HEK293T (cell line): ENCODE results near the gene METTL6.
"Not testable (repeated sequence)": the region's sequence is repeated elsewhere in the genome, so short reads cannot be mapped to it uniquely, and the experiment has no call there.

Experiments used
- CTCF ChIA-PET: fragments of 350-600 bp; formaldehyde crosslinking; extraction: SDS; loops from one replicate; lab custom pipeline; 2021; ENCODE audit warnings: antibody characterized with exemption, inconsistent platforms; lab: Yijun Ruan, JAX
- POLR2A ChIA-PET: fragments of 350-600 bp; formaldehyde crosslinking; extraction: SDS; loops from one replicate; lab custom pipeline; 2020; ENCODE audit warnings: antibody characterized with exemption, inconsistent platforms; lab: Yijun Ruan, JAX
- DNase-seq: peaks from one replicate; pipeline ENCODE4 v3.0.0; 2012; ENCODE audit warnings: mixed read lengths; ENCODE audit errors: extremely low spot score
- ARNT ChIP-seq: fragments of 450-650 bp; IDR thresholded peaks from 2 replicates; pipeline ENCODE4 v1.6.1; 2017; ENCODE audit warnings: mild to moderate bottlenecking
- BHLHE40 ChIP-seq: fragments of 450-650 bp; IDR thresholded peaks from 2 replicates; pipeline ENCODE4 v1.6.1; 2016; ENCODE audit warnings: mild to moderate bottlenecking, moderate library complexity, borderline replicate concordance
- CTBP1 ChIP-seq: fragments of 450-650 bp; IDR thresholded peaks from 2 replicates; pipeline ENCODE4 v1.6.1; 2016; ENCODE audit warnings: borderline replicate concordance
- ELF4 ChIP-seq: fragments of 450-650 bp; IDR thresholded peaks from 2 replicates; pipeline ENCODE4 v1.6.1; 2017; ENCODE audit warnings: antibody characterized with exemption
- FOXA1 ChIP-seq: fragments of 450-650 bp; IDR thresholded peaks from 2 replicates; pipeline ENCODE4 v1.6.1; 2016; ENCODE audit warnings: mild to moderate bottlenecking
- FOXK2 ChIP-seq: fragments of 450-650 bp; IDR thresholded peaks from 2 replicates; pipeline ENCODE4 v1.6.1; 2016; ENCODE audit warnings: mild to moderate bottlenecking
- FOXM1 ChIP-seq: fragments of 450-650 bp; IDR thresholded peaks from 2 replicates; pipeline ENCODE4 v1.6.1; 2017; ENCODE audit warnings: mild to moderate bottlenecking, borderline replicate concordance
- HDGF ChIP-seq: fragments of 450-650 bp; IDR thresholded peaks from 2 replicates; pipeline ENCODE4 v1.6.1; 2017; ENCODE audit warnings: antibody characterized with exemption, borderline replicate concordance
- L3MBTL2 ChIP-seq: fragments of 450-650 bp; conservative IDR thresholded peaks from 2 replicates; pipeline ENCODE4 v1.6.1; 2016; ENCODE audit warnings: mild to moderate bottlenecking
- LEF1 ChIP-seq: fragments of 450-650 bp; IDR thresholded peaks from 2 replicates; pipeline ENCODE4 v1.6.1; 2017; ENCODE audit warnings: mild to moderate bottlenecking, borderline replicate concordance
- NFRKB ChIP-seq: fragments of 450-650 bp; IDR thresholded peaks from 2 replicates; pipeline ENCODE4 v1.6.1; 2016; ENCODE audit warnings: mild to moderate bottlenecking, moderate library complexity
- PKNOX1 ChIP-seq: fragments of 450-650 bp; IDR thresholded peaks from 2 replicates; pipeline ENCODE4 v1.6.1; 2016
- SP1 ChIP-seq: fragments of 450-650 bp; IDR thresholded peaks from 2 replicates; pipeline ENCODE4 v1.6.1; 2017
- SUZ12 ChIP-seq: fragments of 450-650 bp; IDR thresholded peaks from 2 replicates; pipeline ENCODE4 v1.6.1; 2016; ENCODE audit warnings: mild to moderate bottlenecking
- TARDBP ChIP-seq: fragments of 450-650 bp; IDR thresholded peaks from 2 replicates; pipeline ENCODE4 v1.6.1; 2016
- ZNF384 ChIP-seq: fragments of 450-650 bp; IDR thresholded peaks from 2 replicates; pipeline ENCODE4 v1.6.1; 2016

The METTL6 gene

GRCh38 chr3:15403965-15404364 is 23.4 kb downstream of the METTL6 start:
- POLR2A ChIA-PET, result no interaction called here
- no peak for DNase-seq
- TF ChIP-seq SP1 (no peak), FOXM1 (no peak), FOXK2 (no peak), NFRKB (no peak), PKNOX1 (no peak), FOXA1 (no peak), ZNF384 (no peak), L3MBTL2 (no peak), CTBP1 (no peak), BHLHE40 (no peak), ELF4 (no peak), ARNT (no peak), SUZ12 (no peak), TARDBP (no peak), LEF1 (no peak)
- CTCF ChIA-PET, result no interaction called here

- POLR2A ChIA-PET, result no interaction called here
- no peak for TF ChIP-seq SUZ12
- TF ChIP-seq NFRKB, result no peak
- no peak for TF ChIP-seq FOXM1
- TF ChIP-seq ZNF384, result no peak
- CTCF ChIA-PET, result interaction anchor here (0.7 kb wide), 1 partner anchor 137 kb away, joined by 3 read pairs; no protein-coding TSS in a partner anchor
- no peak for DNase-seq
Observed at GRCh38 chr3:15403495-15403894, 23.8 kb downstream of the METTL6 start.

- no peak for DNase-seq
- ChIA-PET POLR2A (no interaction called here), CTCF (no interaction called here)
- TF ChIP-seq SUZ12, result no peak
- no peak for TF ChIP-seq SP1
- no peak for TF ChIP-seq CTBP1
- no peak for TF ChIP-seq L3MBTL2
- no peak for TF ChIP-seq ZNF384
- TF ChIP-seq ARNT, result no peak
- TF ChIP-seq PKNOX1, result no peak
- no peak for TF ChIP-seq BHLHE40
- no peak for TF ChIP-seq NFRKB
- TF ChIP-seq LEF1, result no peak
- TF ChIP-seq HDGF, result no peak
- TF ChIP-seq ELF4, result no peak
- TF ChIP-seq FOXM1, result no peak
- TF ChIP-seq FOXK2, result no peak
Observed at GRCh38 chr3:15401936-15402335, 25.4 kb downstream of the METTL6 start.

- DNase-seq, result no peak
- ChIA-PET POLR2A (no interaction called here), CTCF (no interaction called here)
- no peak for TF ChIP-seq NFRKB
- no peak for TF ChIP-seq SP1
- no peak for TF ChIP-seq ZNF384
- TF ChIP-seq ELF4, result no peak
- no peak for TF ChIP-seq PKNOX1
- no peak for TF ChIP-seq FOXA1
Observed at GRCh38 chr3:15399970-15400369, 27.4 kb downstream of the METTL6 start.

- POLR2A ChIA-PET, DNase-seq: not testable (repeated sequence)
Observed at GRCh38 chr3:15398731-15399133, 28.6 kb downstream of the METTL6 start.

GRCh38 chr3:15393252-15393651 is 34.1 kb downstream of the METTL6 start:
- CTCF ChIA-PET, DNase-seq: not testable (repeated sequence)

More at GRCh38 chr3:15398731-15399133, 28.6 kb downstream of the METTL6 start:
- CTCF ChIA-PET, result not testable (repeated sequence)

GRCh38 chr3:15391007-15391406 is 36.3 kb downstream of the METTL6 start:
- no peak for DNase-seq
- POLR2A ChIA-PET, result no interaction called here
- no peak for TF ChIP-seq FOXK2
- no peak for TF ChIP-seq NFRKB
- TF ChIP-seq FOXA1, result no peak
- TF ChIP-seq ZNF384, result no peak
- TF ChIP-seq L3MBTL2, result no peak
- CTCF ChIA-PET, result no interaction called here

More at GRCh38 chr3:15393252-15393651, 34.1 kb downstream of the METTL6 start:
- POLR2A ChIA-PET, result not testable (repeated sequence)

- ChIA-PET POLR2A (no interaction called here), CTCF (no interaction called here)
- TF ChIP-seq ARNT, result no peak
- no peak for TF ChIP-seq NFRKB
- TF ChIP-seq ELF4, result no peak
- no peak for TF ChIP-seq ZNF384
- no peak for TF ChIP-seq BHLHE40
- no peak for TF ChIP-seq CTBP1
- TF ChIP-seq FOXM1, result no peak
- no peak for TF ChIP-seq TARDBP
- no peak for TF ChIP-seq LEF1
- TF ChIP-seq HDGF, result no peak
- no peak for TF ChIP-seq FOXK2
- no peak for TF ChIP-seq L3MBTL2
- no peak for TF ChIP-seq FOXA1
- no peak for TF ChIP-seq PKNOX1
- no peak for TF ChIP-seq SP1
- no peak for TF ChIP-seq SUZ12
- no peak for DNase-seq
Observed at GRCh38 chr3:15390460-15390859, 36.9 kb downstream of the METTL6 start.

GRCh38 chr3:15388335-15388734 is 39.0 kb downstream of the METTL6 start:
- DNase-seq, result not testable (repeated sequence)
- ChIA-PET CTCF (interaction anchor here (0.7 kb wide), 1 partner anchor 121 kb away, joined by 3 read pairs; no protein-coding TSS in a partner anchor), POLR2A (interaction anchor here (0.7 kb wide), 1 partner anchor 12 kb away, joined by 3 read pairs; no protein-coding TSS in a partner anchor)
